RWPE1 (cell line): ENCODE measurements around the gene USB1.

Source experiments
- CTCF ChIA-PET: fragments of 350-600 bp; sonication (Branson Sonifier 250); formaldehyde crosslinking; extraction: SDS; loops from one replicate; lab custom pipeline; 2021; lab: Yijun Ruan, JAX
- POLR2A ChIA-PET: fragments of 400-600 bp; formaldehyde crosslinking; extraction: SDS; loops from one replicate; lab custom pipeline; 2020; ENCODE audit warnings: antibody characterized with exemption; ENCODE audit not compliant: low non-redundant PET; lab: Yijun Ruan, JAX
- DNase-seq: peaks from one replicate; pipeline ENCODE4 v3.0.0; 2012; ENCODE audit warnings: low spot score
- H3K27ac ChIP-seq: fragments of 450-650 bp; 2 replicates; pipeline ENCODE4 v1.5.1; 2017
- TF ChIP-seq, protein P1 (sequence below): fragments of 450-650 bp; conservative IDR thresholded peaks from 2 replicates; pipeline ENCODE4 v1.5.1; 2017; ENCODE audit warnings: low read depth, mild to moderate bottlenecking

Gene USB1

DNA sequence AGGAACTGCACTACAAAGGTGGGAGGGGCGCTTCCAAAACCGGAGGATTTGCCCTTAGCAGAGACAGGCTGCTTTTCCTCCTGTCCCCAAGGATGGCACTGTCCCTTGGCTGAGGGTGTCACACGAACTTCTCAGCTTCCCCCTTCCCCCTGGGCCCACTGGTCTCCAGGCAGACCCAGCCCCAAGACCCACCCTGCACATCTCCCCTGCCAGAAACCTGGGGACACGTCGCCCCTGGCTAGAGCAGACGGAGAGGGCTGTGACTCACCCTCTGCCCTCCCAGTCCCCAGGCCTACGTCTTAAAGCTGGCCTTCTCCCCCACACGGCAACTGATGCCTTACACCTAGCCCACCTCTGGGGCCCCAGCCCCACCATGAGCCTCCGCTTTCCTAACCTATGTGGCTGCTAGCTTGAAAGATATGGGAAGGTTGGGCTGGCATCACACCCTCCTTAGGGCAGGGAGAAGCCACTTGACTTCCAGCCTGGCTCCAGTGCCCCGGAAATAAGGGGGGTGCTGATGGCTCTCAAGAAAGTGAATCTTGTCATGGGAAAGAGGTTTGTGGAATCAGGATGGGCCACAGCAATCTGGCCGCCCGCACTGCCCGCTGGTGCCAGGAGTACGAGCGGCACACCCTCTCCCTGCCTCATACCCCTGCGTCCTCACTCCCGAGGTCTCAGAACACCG, 5.3 kb upstream of the USB1 start:
- TF ChIP-seq, protein P1, sequence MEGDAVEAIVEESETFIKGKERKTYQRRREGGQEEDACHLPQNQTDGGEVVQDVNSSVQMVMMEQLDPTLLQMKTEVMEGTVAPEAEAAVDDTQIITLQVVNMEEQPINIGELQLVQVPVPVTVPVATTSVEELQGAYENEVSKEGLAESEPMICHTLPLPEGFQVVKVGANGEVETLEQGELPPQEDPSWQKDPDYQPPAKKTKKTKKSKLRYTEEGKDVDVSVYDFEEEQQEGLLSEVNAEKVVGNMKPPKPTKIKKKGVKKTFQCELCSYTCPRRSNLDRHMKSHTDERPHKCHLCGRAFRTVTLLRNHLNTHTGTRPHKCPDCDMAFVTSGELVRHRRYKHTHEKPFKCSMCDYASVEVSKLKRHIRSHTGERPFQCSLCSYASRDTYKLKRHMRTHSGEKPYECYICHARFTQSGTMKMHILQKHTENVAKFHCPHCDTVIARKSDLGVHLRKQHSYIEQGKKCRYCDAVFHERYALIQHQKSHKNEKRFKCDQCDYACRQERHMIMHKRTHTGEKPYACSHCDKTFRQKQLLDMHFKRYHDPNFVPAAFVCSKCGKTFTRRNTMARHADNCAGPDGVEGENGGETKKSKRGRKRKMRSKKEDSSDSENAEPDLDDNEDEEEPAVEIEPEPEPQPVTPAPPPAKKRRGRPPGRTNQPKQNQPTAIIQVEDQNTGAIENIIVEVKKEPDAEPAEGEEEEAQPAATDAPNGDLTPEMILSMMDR: no peak
- peak overlapping the region; percentile 61 for H3K27ac ChIP-seq
- ChIA-PET POLR2A (no interaction called here), CTCF (no interaction called here)
- DNase-seq: no peak

DNA sequence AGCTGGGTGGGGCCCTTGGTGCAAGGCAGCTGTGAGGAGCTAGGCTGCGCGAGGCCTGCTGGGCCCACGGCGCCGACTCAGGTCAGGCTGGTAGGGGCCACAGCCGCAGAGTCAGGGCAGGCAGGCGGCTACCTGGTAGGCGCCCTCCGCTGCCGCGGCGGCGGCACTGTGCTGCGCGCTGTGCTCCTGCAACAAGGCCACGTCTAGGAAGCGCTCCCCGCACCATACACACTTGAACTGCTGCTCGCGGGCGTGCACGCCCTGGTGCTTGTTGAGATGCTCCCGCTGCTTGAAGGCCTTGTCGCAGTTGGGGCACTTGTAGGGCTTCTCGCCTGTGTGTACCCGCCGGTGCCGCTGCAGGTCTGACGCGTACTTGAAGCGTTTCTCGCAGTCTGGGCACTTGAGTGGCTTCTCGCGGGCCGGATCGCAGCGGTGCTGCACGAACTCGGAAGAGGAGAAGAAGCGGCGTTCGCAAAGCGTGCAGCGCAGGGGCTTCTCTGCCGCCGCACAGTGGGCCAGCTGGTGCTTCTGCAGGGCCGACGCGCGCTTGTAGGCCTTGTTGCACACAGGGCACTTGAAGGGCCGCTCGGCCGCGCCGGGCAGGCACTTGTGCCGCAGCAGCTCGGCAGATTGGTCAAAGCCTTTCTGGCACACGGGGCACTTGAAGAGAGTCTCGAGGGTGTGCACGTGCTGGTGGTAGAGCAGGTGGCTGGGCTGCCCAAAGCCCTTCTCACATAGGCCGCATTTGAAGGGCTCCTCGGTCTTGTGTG, 4.6 kb upstream of the USB1 start:
- POLR2A ChIA-PET: no interaction called here
- H3K27ac ChIP-seq: peak overlapping the region; percentile 61
- TF ChIP-seq, protein P1: no peak
- CTCF ChIA-PET: no interaction called here
- DNase-seq: no peak

DNA sequence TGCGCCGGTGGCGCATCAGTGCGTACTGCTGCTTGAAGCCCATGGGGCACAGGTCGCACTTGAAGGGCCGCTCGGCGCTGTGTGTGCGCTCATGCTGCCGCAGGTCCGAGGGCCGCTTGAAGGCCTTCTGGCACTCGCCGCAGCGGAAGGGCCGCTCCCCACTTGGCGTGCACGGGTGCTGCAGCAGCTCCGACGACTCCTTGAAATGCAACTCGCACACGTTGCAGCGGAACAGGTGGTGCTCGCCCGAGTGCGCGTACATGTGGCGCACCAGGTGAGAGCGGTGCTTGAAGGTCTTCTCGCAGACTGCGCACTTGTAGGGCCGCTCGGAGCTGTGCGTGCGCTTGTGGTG, 4.1 kb upstream of the USB1 start:
- CTCF ChIA-PET: interaction anchor here (3.8 kb wide), 1 partner anchor 91 kb away, joined by 20 read pairs; no protein-coding TSS in a partner anchor
- TF ChIP-seq, protein P1: no peak
- no peak for DNase-seq
- POLR2A ChIA-PET: no interaction called here
- no peak overlapping the region for H3K27ac ChIP-seq

DNA sequence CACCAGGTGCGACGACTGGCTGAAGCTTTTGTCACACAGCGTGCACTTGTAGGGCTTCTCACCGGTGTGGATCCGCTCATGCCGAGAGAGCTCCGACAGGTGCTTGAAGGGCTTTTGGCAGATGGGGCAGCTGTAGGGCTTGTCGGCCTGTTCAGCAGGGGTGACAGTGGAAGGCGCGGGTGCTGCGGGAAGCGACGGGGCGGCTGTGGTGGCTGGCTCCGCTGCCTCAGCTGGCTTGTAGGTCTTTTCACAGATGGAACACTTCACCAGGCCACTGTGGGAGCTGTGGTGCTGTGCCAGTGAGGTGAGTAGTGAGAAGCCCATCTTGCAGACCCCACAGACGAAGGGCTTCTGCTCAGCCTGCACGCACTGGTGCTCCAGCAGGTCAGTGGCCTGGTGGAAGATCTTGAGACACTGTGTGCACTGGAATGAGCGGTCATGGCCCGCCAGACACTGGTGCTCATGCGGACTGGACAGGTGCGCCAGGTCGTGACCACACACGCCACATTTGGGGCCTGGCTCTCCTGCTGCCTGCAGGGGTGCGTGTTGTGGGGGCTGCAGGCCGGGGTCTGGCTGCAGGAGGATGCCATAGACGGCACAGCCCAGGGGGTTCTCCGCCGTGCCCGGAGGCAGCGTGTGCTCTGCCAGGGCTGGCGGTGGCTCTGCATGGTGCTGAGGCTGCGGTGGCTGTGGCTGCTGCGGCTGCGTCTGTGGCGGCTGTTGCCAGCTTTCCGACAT, 3.5 kb upstream of the USB1 start:
- ChIA-PET POLR2A (no interaction called here), CTCF (interaction anchor here (3.8 kb wide), 1 partner anchor 91 kb away, joined by 20 read pairs; no protein-coding TSS in a partner anchor)
- TF ChIP-seq, protein P1: no peak
- H3K27ac ChIP-seq: peak overlapping the region; percentile 86
- no peak for DNase-seq

DNA sequence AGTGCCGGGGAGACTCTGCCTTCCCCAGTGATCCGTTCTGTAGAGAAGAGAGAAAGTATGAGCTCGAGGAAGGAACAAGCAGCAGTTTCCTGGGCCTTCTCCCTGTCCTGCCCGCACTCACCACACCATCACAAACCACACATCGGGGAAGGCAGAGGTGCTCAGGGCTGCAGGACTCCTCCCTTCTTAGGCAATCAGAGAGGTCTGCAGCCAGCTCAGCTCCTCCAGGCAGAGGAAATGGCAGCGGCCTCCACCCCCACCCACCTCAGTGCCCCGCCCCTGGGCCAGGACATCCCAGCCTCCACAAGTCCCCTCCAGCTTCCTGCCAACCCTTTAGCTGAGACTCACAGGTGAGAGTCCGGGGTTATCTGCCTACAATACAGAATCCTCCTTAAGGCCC, 2.7 kb upstream of the USB1 start:
- DNase-seq: peak; percentile 53
- TF ChIP-seq, protein P1: no peak
- POLR2A ChIA-PET: no interaction called here
- peak overlapping the region; percentile 86 for H3K27ac ChIP-seq
- CTCF ChIA-PET: interaction anchor here (0.7 to 4.0 kb wide), 5 partner anchors 22 to 1015 kb away, joined by 3 to 36 read pairs (median 3); a partner anchor contains a TSS

DNA sequence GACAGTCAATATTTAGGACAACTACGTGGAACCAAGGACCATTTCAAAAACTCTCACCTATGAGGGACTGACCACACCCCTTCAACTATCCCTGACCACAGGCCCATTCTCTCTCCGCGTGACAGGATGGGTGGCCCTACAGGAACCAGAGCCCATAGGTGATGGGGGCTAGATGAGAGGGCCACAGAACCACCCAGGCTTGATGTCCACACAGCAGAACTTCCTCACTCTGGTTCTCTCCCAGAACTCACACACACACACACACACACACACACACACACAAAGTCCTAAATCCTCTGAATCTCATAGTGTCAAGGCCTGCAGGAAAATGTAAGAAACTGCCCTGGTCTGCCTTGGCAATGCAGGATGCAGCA, 2.2 kb upstream of the USB1 start:
- POLR2A ChIA-PET: no interaction called here
- H3K27ac ChIP-seq: peak overlapping the region; percentile 86
- CTCF ChIA-PET: interaction anchor here (0.5 to 4.0 kb wide), 7 partner anchors 15 to 1015 kb away, joined by 3 to 36 read pairs (median 3); a partner anchor contains a TSS
- TF ChIP-seq, protein P1: no peak
- no peak for DNase-seq
